OCI-M1 (cell line): ENCODE data around the gene PHTF2.
"Not testable (repeated sequence)": the region's sequence is repeated elsewhere in the genome, so short reads cannot be mapped to it uniquely, and the experiment has no call there.

Source experiments
- DNase-seq: peaks from one replicate; lab custom pipeline; 2025; lab: John Stamatoyannopoulos, UW

Gene PHTF2

DNA sequence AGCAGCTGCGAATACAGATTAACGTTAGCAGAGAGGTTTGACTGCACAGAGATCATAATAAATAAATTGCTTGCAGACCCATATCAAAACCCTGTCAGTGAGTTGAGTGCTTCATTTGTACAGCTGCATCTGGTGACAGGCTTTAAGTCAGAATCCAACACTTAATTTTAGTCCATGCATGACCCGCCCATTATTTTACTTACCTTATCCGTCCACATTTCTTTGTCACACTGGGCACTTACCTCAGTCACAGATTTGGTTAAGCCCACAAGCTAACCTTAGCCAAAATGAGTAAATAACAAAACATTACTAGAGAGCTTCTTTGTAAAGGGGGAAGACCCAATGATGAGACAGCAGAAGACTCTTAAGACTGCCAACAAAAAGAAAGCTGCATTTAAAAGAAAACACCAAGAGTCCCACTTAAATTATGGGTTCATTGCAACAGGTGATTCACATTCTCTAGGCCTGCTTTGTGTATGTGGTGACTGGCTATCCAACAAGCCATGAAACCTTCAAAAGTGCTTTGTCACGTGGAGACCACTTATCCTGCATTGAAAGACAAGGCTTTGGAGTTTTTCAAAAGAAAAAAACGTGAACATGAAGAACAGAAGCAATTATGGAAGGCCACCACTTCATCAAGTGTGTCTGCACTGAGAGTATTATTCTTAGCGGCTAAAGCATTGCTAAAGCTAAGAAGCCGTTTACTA is 32.2 kb downstream of the PHTF2 start:
- DNase-seq, result peak; percentile 55

DNA sequence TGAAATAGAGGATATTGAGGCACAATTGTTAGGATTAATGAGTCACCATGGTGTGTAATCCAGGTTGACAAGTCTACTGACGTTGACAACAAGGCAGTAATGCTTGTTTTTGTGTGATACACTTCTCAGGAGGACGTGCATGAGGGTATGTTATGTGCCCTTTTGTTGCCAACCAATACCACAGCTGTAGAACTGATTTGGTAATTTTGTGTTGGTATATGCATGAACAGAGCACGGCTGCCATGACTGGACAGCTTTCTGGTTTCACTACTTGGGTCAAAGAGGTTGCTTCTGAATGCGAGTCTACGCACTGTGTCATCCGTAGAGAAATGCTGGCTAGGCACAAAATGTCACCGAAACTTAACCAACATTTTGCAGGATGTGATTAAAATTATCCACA is 32.9 kb downstream of the PHTF2 start:
- DNase-seq, result no peak

DNA sequence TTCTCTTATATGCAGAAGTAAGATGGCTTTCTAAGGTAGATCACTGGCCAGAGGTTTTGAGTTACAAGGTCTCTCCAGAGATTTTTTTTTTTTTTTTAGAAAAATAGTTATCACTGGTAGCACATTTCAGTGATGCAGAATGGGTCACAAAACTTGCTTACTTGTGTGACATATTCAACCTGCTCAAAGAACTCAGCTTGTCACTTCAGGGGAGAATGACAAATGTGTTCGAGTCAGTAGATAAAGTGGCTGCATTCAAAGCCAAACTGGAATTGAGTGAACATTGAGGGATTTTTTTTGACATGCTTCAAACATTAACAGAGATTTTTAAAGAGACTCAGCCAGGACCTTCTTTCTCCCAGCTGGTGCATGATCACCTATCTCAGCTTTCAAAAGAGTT is 33.4 kb downstream of the PHTF2 start:
- DNase-seq, result peak; percentile 46

DNA sequence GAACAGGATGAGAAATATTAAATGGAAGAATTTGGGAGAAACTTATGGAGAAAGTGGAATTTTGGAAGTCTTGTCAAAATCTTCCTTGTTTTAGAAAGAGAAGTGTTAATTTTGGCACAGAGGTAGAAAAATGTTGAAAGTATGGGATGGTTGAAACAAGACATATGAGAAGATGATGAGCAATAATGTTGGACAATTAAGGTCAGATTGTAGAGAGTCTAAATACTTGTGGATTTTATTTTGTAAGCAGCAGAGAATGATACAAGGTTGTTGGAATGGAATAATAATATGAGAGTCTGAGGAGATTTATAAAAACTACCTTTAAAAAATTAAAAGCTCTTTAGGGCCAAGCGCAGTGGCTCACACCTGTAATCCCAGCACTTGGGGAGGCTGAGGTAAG is 34.6 kb downstream of the PHTF2 start:
- no peak for DNase-seq

DNA sequence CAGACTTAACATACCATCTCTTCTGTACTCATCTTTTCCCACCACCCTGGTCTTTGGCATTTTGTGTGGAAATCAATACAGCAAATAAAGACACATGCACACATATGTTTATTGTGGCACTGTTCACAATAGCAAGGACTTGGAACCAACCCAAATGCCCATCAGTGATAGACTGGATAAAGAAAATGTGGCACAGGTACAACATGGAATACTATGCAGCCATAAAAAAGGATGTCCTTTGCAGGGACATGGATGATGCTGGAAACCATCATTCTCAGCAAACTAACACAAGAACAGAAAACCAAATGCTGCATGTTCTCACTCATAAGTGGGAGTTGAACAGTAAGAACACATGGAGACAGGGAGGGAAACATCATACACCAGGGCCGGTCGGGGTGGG is 37.9 kb downstream of the PHTF2 start:
- not testable (repeated sequence) for DNase-seq

DNA sequence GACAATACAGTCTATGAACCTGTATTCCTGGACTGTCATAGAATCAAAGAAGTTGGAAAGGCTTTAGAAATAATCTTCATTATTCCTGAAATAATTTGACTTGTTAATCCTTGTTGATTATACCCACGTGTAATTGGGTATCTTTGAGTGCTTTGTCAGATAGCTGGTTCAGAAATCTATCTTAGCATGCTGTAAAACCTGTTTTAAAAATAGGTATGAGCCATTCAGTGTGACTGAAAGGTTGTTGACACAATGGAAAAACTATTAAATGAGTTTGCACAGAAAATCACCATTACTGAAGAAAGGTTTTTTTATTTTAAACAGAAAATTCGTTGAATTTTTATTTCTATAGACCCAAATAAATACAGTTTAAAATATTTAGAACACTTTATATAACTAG is 38.7 kb downstream of the PHTF2 start:
- no peak for DNase-seq

DNA sequence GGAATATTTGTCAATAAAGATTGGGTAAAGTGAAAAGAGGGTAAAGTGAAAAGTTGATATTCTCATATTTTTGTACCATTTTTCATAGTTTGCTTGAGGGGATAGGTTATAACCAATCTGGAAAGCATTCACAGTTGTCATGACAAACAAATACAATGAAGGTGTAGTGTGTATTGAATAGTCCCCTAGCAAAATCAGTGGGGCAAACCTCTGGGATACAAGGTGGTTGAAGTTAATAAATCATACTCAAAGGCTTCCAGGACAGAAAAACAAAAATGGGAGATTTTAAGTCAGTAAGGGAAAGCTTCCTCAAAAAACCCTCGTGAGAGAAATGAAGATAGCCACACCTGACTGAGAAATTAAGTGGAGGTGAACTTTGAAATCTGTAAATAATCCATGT is 39.4 kb downstream of the PHTF2 start:
- peak; percentile 54 for DNase-seq

DNA sequence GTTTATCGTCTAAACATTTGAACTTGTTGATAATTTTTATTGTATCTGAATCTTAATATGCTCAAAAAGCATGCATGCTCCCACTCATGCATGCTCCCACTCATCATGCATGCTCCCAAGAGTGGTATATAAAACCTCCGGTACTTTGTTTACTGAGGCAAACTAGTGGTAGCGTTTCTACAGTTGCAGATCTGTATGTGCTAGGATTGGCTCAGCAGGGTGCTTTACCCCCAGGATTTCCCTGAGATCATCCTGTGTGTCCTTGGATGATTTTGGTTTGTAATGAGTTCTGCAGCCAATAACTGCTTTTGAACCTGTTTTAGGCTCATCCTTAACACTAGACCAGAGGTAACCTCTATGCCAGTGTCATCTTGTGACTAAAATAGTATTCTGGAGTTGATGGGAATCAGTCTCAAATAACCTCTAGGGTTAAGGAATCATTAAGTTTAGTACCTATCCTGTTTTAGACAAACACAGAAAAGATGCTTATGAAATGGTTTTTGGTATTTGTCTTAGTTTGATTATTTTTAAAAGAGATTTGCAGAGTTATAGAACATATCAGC is 40.4 kb downstream of the PHTF2 start:
- peak; percentile 64 for DNase-seq

DNA sequence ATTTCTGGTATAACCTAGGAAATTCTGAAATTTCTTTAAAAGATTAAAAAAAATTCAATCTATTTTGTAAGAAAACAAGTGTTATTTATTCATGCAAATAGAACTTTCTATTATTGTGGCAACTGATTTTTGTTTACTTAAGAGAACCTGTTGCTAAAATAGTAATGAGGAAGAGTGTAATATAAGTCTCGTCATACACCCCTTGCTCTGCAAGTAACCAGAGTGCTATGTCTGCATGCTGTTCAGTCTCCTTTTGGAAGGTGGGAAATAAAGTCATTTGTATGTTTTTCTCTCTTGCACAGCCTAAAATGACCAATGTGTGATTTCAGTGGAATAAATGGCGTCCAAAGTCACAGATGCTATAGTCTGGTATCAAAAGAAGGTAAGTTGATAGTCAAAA is 41.3 kb downstream of the PHTF2 start:
- DNase-seq, result peak; percentile 50

DNA sequence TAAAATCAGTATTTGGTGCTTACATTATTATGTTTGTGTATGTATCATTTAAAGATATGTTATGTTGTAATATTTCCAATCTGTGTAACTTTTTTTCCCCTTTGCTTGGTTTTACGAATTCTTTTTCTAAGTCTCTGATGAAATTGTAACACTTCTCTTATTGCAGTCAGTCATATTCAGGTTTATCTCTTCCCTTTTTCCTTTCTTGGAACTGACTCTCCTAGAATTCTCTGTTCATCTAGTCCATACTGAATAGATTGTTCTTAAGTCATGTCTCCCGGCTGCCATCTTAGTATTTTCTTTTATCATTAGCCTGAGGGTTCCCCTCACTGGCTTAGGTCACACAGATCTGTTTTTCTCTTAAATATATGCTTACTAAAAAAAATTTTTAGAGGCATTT is 44.6 kb downstream of the PHTF2 start:
- DNase-seq, result peak; percentile 97

DNA sequence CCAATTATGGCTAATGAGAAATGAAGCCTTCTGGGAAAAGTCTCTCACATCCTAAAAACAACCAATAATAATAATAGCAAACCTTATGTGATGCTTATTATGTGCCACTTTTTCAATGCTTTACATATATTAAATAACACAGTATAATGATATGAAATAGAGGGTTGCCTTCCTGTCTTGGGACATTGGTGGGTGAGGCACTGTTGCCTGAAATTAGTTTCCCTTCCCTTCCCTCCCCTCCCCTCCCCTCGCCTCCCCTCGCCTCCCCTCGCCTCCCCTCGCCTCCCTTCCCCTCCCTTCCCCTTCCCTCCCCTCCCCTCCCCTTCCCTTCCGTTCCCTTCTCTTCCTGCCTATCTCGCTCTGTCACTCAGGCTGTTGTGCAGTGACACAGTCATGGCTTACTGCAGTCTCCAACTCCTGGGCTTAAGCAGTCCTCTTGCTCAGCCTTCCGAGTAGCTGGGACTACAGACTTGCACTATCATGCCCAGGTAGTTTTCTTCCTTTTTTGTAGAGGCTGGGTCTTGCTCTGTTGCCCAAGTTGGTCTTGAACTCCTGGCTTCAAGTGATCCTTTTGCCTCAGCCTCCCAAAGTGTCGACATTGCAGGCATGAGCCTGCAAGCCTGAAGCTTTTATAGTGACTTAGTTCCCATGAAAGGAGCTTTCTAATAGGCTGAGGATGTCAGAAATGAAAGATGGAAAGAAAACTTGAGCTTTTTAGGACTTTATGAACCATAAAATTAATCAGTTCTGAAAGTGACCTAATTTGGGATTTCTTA is 47.9 kb downstream of the PHTF2 start:
- peak; percentile 69 for DNase-seq

DNA sequence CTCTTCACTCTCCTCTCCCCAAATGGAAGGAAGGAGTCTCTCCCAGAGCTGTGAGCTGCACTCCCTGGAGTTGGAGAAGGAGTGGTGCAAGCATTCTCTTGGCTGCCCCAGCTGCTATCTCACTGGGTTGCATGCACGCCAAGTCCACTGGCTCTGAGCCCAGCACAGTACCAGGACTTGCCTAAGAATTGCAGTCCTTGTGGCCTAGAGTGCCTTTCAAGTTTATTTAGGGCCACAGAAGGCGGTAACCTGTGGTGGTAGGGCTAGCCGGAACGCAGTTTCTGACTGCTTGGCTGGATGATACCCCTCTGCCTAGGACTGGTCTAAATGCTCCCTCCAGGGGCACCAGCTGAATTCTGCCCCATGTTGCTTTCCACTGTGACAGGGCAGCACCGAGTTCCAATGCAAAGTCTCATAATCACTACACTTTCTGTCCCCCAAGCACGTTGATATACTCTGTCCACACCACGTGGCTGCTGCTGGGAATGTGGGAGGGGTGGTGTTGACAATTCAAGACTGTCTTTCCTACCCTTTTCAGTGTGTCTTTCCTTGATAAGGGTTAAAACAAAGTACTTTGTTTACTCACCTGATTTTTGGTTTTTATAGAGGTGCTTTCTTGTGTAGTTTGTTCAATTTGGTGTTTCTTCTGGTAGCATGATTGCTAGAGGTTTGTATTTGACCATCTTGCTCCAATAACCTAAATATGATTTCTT is 57.0 kb downstream of the PHTF2 start:
- DNase-seq, result no peak

DNA sequence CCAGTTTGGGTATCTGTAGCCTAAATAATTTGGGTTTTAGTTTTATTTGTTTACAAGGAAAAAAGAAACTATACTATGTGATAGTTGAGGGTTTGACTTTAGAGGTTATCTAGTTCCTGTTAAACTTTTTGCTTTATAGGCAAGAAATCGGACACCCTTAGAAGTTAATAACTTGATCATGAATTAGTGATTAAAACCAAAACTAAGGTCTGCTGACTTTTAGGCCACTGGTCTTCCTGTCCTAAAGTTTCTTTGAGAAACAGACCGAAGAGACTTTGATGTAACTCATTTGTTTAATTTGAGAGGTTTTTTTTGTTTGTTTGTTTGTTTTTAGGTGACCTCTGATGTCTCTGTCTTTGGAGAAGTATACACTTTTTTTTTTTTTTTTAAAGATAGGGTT is 59.7 kb downstream of the PHTF2 start:
- no peak for DNase-seq

DNA sequence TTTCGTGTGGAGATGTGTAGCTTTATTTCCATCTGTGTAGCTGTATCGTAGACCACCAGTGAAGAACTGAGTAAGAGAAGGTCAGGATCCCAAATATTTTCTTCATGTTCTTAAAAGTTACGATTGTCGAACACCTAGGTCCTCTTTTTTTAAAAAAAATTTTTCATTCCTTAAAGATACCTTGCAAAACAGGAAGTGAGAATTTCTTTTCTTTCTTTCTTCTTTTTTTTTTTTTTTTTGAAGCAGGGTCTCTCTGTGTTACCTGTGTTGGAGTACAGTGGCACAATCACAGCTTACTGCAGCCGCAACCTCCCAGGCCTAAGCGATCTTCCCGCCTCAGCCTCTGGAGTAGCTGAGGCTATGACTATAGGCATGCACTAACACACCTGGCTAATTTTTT is 60.8 kb downstream of the PHTF2 start:
- no peak for DNase-seq

DNA sequence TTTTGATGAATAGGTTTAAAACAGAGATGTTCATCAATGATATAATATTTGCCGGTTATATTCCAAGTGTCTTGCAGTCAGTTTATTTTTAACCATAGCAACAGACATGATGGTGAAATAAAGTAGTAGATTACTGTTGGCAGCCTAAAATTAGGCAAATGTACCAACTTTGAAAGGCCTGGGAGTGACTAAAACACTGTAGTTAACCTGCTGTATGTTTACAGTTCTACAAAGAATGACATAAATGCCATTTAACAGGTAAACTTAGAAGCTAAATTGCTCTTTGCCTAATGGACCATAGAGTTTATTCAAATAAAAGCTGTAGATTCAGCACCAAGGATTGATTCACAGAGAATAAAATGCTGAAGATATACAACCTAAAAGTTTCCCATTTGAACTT is 64.1 kb downstream of the PHTF2 start:
- no peak for DNase-seq

DNA sequence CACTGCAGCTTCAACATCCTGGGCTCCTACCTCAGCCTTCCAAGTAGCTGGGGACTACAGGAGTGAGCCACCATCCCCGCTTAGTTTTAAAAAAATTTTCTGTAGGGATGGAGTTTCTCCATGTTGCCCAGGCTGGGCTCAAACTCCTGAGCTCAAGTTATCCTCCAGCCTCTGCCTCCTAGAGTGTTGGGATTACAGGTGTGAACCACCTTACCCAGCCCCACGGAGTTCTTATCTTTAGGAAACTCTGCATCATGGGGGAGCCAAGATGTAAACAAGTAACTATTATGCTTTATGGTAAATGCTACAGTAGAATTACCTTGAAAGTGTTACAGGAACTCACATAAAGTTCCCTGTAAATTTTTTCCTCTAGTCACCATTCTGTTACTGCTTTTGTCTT is 65.3 kb downstream of the PHTF2 start:
- DNase-seq, result no peak

DNA sequence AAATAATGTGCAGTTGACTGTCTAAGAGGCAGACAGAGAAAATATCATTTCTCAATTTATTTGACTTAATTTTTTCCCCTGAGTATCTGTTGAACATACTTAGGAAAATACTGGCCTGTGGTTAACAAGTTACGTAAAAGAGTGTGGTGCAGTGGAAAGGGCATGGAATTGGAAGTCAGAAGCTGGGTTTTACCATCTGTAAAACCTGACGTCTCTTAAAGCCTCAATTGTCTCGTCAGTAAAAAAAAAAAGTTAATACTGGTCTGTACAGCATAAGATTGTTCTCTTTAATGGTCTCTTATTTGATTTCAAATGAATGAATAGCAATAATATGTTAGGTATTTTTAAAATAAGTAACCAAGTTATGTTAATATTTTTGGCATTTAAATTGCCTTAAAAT is 67.8 kb downstream of the PHTF2 start:
- no peak for DNase-seq

DNA sequence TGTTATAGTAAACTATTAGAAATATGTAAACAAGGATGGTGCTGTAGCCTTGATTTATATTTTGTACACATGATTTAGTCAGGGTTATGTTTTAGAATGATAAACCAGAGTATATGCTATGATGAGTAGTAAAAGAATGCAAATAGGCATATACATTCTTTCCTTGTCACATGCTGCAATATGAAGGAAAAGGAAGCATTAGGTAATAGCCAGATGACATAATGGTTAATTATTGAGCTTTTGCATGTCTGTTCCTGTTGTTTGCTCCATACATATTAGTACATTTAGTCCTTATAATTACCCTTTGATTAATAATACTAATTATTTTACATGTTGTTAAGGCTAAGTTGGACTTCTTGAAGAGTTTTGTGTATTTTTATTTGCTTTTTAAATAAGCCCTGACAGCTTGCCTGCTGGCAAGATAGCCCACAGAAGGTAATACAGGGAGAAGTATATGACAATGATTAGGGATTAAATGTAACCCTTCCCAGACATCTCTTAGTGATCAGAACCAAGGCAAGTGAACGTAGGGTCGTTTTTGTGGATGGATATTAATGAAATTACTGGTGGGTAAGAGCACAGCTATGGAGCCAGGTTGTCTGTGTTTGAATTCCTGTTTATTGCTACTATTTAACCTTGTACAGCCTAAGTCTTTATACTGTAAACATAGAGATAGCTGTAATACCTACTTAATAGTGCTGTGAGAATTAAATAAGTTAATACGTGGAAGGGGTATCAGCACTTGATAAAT is 68.4 kb downstream of the PHTF2 start:
- peak; percentile 44 for DNase-seq

DNA sequence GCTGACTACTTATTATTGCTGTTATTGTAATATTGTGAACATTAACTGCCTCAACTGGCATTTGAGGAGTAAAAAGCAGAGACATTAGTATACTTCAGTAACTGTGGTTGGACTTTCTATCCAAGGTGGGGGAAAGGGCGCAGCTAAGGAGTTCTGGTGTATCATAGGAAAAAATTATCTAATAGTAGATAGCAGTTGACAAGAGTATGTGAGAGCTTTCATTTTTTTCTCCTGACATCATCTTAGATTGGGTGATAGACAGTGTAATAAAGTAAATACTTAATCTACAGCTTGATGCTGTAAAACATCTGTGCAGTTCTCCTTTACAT is 68.9 kb downstream of the PHTF2 start:
- DNase-seq, result no peak

DNA sequence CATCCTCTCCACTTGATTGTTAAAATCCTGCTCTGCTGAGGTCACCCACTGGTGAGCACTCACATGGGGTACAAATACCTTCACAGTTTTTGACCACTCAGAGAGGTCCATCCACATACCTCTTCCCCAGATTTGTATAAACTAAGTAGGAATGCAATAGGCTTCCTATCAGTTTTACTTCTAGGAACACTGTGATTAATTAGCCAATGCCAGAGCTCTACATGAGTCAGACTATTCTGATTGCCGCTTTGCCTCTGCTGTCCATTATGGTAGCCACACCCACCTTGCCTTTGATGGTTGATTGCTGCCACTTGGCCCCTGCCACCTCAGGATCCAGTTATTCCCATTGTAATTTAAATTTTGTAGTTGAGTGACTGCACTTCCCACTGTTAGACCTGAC is 73.7 kb downstream of the PHTF2 start:
- not testable (repeated sequence) for DNase-seq

DNA sequence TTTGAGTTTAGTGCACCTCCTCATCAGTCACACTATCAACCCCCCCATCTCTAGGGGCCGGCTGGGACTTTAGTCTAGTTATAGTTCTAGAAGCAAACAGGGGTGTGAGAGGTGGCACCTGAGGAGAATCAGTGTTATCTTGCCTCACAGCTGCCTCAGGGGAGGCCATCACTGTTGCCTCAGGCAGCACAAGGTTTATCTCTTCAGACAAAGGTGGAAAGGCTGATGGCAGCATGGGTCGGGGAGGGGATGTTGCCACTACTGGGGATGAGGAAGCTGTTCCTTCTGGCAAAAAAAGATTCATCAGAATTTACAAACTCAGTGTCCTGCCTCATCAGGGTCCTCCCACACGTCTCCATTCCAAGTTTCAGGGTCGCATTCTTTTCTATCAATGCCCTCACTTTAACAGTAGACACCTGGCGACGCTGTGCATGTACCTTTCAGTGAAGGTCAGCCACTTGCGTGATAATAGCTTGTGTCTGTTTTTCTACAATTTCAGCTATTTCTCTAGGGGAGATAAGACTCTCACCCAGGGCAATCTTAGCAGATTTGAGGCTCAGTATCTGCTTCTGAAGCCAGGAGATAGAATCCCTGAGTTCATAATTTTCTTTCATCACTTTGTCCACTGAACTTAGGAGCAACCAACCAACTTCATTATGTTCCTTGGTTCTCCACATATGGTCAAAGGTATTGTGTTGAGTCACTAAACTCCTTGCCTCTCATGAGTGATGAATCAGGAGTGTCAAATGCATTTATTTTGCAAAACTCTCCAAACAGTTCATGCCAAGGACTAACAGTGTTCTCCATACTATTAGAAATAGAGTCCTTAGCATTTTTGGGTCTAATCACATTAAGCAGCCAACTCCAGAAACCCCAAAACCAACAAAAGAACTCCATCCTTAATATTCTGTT is 75.1 kb downstream of the PHTF2 start:
- DNase-seq, result peak; percentile 86
